Stimulated activated CD8-positive, alpha-beta memory T cell treated with anti-CD3 and anti-CD28 coated beads, Interleukin-2, amount 100 ng/mL, for 1 hour (primary cell): ENCODE data around the gene MAD1L1.

ENCODE experiments used
- DNase-seq, 2 donors: peaks; one replicate each; pipeline ENCODE4 v3.0.0-alpha.2; 2020; ENCODE audit warnings: low read depth in 2 of 2

MAD1L1 gene

DNA sequence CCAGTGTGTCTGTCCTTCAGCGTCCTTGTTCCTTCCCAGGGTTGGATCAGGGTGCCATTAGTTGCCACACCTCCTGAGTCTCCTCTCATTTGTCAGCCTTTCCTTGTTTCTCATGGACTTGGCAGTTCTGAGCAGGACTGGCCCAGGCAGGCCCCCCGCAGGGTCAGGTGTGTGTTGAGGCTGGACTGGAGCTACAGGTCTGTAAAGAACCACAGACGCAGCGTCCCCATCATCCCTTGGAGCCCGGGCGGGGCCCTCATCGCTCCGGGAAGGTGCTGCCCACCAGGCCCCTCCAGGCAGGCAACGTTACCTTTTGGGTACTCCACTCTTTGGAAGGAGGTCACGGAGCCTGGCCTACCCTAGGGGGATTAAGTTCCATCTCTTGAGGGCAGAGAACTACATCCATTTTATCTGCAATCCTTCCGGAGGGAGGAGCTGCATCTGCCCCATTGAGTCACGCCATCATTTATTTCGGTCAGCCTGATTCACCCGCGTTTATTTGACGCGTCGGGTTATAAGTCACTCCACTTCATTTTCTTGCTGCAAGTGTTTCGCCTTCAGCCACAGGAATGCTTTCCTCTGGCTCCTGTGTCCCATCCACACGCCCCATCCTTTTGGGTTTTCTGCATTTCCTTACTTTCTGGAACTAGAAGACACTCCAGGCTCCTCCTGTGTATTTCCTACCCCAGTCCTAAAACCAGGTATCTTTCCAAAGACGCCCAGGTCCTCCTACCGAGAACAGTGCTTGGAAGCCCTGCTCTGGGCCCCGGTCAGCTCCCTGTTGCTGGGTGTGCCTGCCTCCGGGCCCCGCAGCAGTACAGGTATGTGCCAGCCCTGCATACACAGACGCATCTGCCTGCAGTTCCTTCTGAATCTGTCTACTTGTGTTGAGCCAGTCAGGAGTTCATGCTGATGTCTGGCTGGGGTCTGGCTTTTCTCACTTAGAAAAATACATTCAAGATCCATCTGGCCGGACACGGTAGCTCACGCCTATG, 141.9 kb downstream of the MAD1L1 start:
- no peak for DNase-seq

DNA sequence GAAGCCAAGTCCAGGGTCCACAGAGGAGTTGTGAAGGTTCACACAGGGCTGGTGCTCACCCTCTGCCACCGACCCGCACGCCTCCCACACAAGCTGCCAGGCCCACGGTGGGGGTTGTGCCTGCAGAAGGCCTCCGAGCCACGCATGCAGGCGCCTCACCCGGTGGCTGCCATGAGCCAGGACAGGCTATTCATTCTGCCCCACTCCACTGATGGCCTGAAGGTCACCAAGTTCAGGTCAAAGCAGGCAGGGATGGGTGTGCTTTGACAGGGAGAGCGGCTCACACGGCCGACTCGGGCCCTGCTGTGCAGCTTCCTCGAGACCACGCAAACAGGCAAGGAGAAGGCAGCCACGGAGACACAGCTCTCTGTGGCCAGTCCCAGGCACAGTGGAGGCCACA, 143.9 kb downstream of the MAD1L1 start:
- no peak for DNase-seq

DNA sequence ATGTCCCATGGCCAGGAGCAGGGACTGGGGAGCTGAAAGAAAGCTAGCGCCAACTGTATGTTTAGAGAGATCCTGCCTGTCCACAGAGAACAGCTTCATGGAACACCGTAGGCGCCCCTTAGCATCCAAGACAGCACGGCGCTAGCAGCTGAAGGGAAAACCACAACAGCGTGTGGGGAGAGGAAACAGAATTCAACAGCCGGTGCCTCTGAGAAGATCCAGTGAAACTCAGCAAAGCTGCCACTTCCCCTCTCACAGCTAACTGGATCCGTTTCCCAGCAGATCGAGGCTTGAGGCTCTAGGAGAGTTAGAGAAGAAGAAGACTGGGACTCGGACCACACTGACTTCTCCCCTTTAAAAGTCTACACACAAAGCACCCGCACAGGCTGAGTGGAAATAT, 145.0 kb downstream of the MAD1L1 start:
- DNase-seq, result no peak

DNA sequence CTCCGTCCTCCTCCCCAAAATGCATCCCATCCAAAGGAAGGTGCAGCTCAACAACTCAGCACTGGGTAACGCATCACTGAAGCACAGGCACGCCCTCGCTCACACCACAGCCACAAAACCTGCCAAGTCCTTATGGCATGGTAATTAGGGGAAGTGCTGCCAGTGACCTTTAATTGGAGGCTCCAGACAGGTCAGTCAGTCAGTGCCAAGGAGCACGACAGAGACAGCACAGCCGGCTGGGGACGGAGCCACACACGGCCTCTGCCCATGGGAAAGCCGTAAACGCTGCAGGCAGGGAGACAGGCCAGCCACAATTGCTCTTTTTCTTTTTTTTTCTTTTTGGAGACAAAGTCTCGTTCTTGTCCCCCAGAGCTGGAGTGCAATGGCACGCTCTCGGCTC, 146.5 kb downstream of the MAD1L1 start:
- DNase-seq, result no peak

DNA sequence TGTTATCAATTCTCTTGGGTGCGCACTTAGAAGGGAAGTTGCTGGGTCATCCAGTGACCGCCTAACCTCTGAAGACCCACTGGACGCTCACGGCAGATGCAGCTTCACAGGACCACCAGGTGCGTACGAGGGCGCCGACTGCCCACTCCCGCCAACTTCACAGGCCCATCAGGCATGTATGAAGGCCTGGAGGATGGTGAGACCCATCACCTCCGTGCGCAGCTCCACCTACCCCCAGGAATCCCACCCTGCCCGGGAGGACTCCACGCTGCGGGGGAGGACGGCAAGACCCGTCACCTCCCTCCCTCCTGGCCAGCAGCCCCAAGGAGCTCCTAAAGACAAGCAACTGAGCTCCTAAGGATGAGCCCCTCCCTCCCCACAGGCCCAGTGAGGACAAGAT, 146.9 kb downstream of the MAD1L1 start:
- no peak for DNase-seq

DNA sequence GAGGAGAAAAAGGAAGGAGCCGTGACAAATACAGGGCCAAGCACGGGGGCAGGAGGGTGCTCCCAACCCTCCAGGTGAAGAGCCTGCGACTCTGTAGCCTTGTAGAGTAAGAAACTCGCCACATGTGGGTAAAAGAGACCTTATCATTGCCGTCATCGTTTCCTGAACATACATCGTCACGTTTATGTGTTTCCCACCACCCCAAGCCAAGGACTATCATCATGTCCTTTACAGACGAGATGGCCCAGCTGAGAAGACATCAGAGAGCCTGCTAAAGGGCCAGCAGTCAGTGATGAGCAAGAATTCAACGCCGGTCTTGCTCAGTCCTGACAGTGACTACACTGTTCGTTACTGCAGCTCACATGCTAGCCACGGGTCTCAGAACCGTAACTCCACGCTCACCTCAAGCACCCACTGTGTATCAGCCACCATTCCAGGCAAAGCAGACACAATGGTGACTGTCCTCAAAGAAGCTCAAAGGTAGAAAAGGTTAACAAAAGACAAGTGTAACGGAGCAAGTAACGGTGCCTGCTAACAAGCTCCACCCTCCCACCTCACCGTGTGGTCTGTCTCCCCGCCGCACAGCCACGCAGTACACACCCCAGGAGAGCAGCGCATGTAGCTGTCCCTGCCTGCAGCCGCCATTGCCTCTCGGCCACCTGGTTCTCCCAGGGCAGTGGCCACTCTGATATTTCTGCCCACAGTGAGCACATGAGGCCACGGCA, 147.8 kb downstream of the MAD1L1 start:
- no peak for DNase-seq

DNA sequence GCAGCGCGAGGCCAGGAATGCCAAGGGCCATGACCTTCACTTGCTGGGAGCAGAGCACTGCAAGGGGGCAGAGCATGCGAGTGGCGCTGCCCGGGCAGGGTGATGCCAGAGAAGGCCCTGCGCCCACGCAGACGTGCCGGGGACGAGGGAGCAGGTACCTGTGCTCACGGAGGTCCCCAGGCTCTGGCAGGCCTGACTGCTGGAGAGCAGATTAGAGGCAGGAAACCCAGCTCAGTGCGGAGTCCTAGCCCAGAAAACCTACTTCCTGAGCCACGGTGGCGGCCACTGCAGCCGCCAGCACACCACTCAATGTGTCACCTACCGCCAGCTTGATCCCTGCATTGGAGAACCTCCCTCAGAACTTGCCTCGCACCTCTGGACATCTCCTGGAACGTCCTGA, 148.4 kb downstream of the MAD1L1 start:
- DNase-seq, result no peak

DNA sequence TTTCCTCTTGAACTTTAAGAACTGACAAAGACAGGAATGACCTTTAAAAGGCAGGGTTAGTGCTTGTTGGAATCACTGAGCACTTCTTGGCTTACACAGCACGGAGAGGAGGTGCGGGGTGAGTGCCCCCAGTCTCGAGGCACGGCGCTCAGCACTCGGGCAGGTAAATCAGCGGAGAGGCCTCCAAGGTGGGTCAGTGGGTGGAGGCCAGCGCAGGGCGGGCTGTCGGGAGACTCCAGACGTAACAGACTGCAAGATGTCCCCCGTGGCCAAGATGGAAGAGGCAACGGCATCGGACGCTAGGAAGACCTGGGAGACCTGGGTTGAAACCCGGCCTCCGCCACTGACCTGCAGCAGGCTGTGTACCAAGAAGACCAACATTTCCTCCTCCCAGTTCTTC, 149.4 kb downstream of the MAD1L1 start:
- DNase-seq, result no peak

DNA sequence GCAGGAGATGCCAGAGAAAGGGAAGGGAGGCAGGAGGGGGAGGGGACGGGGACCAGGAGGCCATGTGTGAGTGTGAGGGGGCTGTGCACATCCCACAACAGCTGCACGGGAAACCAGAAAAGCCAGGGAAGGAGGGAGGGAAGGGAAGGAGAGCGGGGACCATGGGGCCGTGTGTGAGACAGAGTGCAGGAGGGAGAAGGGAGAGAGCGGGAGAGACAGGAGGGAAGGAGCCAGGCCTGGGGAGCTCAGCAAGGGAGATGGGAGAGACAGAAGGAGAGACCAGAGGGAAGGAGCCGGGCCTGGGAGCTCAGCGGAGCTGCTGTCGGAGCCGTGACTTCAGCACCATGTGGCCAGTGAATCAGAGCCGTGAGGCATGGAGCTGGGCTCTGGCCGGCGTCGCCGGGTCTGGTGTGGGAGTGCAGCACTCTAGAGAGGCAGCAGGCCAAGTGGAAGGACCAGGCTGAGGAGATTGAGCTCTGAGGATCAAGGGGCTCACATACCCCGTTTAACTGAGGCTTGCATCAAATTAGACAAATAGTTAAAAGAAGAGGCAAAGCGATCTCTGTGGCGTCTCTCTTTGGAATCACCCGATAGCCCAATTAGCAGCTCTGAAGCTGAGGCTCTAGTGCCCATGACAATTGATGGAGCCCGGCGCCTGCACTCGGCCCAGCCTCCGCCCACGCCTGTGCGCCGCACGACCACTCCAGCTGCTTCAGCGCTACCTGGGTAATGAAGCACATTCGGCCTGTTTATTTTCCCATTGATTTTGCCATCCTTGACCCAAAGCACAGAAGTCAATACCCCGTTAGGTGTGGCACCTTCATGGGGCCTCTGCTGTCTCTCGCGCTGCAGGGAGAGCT, 150.4 kb downstream of the MAD1L1 start:
- DNase-seq, result no peak

DNA sequence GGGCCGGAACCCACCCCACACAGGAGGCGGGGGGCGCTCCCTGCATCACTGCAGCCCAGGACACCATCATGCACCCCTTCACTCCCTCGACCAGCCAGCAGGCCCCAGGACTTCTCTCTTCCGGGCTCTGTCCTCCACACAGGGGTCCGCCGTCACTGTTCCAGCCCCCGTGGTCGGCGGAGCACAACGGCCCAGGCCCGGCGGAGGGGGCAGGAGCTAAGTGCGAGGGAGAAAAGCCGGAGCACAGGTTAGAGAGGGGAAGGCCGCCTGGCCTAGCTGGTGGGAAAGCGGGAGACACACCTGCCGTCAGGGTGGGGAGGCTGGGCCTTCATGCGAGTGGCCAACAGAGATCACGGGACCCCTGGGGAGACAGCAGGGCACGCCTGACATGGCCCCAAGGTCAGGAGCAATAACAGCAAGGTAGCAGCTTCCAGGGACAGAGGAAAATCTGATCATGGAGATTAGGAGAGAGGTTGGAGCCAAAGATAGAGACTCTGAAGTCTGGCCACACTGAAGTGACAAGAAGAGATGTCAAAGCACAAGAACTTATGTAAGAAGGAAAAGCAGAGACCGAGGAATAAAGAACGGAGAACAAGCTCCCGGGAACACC, 151.1 kb downstream of the MAD1L1 start:
- no peak for DNase-seq

DNA sequence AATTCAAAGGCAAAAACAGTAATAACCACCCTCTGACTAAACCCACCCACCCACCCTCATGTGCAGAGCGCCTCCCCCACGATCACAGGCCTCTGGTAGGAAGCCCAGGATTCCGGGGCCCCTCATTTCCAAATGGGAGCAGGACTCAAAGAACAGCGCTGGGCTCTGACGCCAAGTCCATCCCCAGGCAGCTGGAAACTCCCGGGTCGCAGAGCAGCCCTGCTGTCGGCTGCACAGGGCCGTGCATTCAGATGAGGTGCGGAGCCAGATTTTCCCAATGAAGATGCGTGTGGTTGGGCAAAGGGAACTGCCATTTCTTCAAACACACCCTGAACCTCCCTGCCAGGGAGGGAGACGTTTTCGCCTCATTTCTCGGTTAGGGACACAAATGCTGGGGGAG, 152.3 kb downstream of the MAD1L1 start:
- DNase-seq, result no peak

DNA sequence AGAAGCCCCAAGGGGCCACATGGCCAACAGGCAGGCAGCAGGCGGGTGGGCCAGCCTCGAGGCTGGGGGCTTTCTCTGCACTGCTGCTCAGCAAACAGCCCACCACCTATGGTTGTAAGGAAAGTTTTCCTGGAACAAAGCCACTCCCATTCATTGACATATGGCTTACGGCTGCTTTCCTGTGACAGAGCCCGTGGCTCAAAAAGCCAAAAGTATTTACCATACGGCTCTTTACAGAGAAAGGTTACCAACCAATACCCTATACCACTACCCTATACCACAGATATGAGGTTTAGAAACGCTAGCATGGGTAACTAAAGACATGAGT, 152.7 kb downstream of the MAD1L1 start:
- no peak for DNase-seq

DNA sequence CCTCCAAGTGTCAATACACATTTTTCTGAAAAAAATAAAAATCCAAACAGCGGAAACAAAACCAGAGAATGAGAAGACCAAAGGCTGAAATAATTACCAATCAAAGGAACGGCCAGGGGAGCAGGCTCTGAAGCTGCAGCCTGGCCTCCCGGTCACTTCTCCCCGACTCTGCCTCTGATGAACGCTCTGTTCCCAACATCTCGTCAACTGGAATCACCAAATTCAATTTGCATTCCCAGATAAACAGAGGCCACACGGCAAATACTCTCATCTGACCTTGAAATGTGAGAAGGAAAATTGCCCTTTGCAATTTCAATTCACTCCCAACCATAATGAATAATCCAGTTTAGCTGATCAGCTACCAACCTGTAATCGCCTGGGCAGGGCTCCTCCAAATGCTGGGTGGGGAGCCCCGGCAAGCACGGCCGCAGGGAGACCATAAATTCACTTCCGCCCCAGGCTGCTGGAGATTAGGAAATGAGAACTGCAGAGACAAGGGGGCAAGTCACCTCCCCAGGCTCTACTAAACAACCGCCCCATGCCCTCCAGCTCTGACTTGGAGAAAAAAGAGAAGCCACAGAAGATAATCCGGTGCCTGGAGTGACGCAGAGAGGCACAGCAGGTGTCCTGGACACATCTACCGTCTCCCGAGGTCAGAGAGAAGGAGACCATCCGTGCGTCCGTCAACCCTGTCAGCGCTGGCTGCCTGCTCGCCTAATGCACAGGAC, 153.2 kb downstream of the MAD1L1 start:
- no peak for DNase-seq

DNA sequence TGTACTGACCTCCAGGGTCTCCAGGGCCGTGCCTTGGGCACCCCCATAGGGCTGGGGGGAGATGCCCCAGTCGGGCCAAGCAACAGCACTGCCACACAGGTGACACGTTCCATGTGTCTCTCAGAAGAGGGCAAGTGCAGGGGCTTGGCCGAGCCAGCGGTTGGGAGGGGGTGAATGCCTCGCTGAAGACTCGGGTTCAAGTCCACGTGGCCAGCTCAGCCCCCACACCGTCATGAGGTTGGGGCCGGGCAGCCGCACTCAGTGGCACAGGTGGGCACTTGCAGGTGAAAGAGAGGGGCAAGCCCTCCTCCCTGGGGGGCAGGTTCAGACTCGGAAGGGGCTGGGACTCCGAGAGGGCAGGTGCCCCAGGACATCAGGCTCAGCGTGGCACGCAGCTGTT, 153.8 kb downstream of the MAD1L1 start:
- DNase-seq, result no peak

DNA sequence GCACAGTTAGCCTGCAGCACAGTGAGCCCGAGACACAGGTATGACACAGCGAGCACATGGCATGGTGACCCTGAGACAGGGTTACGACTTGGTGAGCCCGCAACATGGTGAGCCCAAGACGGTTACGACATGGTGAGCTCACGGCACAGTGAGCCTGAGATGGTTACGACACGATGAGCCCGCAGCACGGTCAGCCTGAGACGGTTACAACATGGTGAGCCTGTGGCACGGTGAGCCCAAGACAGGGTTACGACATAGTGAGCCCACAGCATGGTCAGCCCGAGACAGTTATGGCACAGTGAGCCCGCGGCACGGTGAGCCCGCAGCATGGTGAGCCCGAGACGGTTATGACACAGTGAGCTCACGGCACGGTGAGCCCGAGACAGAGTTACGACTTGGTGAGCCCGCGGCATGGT, 156.1 kb downstream of the MAD1L1 start:
- no peak for DNase-seq

DNA sequence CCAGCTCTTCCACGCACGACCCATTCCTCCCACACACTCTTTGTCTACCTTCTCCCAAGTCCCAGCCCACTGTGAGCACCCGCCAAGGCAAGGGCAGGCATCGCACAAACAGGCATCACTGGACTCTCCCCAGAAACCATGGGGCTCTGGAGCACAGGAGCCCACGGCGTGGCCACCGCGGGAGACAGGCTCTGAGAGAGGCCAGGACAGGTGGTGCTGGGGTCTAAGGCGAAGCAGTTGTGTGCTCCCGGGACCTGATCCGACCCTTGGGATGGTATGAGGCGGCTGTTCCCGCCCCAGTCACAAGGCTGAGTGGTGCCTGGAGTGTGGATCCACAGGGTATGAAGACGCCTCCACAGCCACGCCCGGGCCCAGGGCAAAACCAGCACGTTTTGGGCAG, 156.9 kb downstream of the MAD1L1 start:
- no peak for DNase-seq

DNA sequence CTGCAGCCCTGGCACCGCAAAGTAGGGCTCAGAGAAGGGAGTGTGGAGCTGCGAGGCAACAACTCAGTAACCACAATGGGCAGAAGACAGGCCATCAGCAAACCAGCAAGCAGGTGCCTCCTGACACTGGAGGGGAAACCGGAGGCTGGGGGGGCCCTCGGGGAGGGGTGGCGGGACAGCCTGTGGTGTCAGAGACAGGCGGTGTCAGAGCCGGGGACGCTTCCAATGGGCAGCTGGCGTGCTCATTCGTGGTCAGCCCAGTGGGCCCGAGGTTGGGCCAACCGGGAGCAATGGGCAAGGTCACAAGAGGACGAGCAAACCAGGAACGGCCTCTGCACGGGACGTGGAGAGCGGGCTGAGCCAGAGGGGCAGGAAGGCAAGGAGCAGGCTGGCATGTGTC, 158.1 kb downstream of the MAD1L1 start:
- no peak for DNase-seq

DNA sequence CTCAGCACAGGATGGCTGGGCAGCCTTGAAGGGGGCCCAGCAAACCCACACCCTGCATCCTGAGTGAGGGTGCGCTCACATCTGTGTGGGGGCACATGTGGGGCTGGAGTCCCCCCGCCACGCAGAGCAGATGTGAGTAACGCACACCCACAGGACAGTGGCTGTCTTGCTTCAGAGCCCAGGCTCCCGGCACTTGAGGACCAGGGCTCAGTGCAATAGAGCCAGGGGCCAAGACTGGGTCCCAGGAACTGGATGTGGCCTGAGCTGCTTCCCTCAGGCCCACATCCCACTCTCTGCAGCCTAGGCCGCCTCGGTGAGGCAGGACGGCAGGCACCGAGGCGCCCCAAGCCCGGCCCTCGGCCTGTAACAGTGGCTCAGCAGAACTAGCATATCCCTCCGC, 159.9 kb downstream of the MAD1L1 start:
- no peak for DNase-seq

DNA sequence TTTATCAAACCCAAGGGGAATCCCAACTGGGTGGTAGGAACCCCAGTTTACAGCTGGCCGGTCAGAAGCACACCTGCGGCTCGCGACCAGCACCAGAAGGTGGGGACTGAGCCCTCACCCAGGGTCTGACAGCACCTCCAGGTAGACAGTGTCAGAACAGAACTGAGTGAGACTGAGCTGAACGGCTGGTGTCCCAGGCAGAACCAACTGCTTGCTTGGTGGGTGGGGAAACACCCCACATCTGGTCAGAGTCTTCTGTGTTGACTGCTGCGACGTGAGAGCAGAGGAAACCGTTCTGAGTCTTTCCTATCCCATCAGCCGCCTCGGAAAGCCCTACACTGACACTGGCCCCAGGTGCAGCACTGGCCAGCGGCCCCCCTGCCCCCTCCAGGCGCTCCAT, 160.7 kb downstream of the MAD1L1 start:
- DNase-seq, result no peak

DNA sequence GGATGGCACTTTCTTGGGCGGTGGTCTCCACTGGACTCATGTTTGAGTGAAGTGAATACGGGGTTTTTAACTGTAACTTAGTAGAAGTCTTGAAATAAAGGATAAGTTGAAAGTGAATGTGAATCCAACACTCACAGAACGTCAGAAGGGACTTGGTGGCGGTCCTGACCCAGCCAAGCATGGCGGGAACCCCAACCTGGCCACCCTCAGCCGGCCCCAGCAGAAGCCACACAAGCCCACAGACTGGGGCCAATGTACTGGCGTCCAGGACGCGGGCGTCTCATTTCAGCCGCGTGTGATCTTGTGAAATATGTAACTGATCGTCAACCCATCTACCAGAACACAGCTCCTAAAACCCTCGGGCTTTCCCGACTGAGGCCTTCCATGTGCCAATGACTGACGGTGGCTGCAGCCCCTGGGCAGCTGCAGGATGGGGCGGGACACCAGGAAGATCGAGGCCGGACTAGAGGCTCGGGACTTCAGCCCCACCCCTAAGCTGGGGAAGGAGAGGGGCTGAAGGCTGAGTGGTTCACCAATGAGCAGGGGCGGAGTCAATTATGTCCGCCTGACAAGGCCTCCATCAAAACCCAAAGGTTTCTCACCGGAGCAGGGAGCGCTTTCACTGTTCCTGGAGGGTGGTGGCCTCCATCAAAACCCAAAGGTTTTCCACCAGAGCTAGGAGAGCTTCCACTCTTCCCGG, 161.5 kb downstream of the MAD1L1 start:
- no peak for DNase-seq
